ENCODE measurements around the gene DDX52.
"Not testable (repeated sequence)": the region's sequence is repeated elsewhere in the genome, so short reads cannot be mapped to it uniquely, and the experiment has no call there.

The DDX52 gene

GRCh38 chr17:37643118-37643766 lies at the start of gene DDX52:
Gene DDX52 (minus strand): TSS chr17:37643446. CDS start chr17:37643420, 26 bp downstream.
- FAIRE-seq: no peak

- FAIRE-seq: no peak
Measured at GRCh38 chr17:37691807-37692206, 48.6 kb upstream of the DDX52 start.

GRCh38 chr17:37689317-37689716 lies 46.1 kb upstream of the DDX52 start:
- FAIRE-seq: no peak

GRCh38 chr17:37683454-37683984 lies 40.3 kb upstream of the DDX52 start:
- FAIRE-seq: no peak

- no peak for FAIRE-seq
Measured at GRCh38 chr17:37682007-37682406, 38.8 kb upstream of the DDX52 start.

GRCh38 chr17:37679995-37680394 lies 36.7 kb upstream of the DDX52 start:
- FAIRE-seq: not testable (repeated sequence)

- FAIRE-seq: no peak
Measured at GRCh38 chr17:37678036-37678435, 34.8 kb upstream of the DDX52 start.

GRCh38 chr17:37677021-37677420 lies 33.8 kb upstream of the DDX52 start:
- FAIRE-seq: no peak

- no peak for FAIRE-seq
Measured at GRCh38 chr17:37676115-37676925, 33.1 kb upstream of the DDX52 start.

GRCh38 chr17:37674511-37674910 lies 31.3 kb upstream of the DDX52 start:
- no peak for FAIRE-seq

- FAIRE-seq: no peak
Measured at GRCh38 chr17:37673386-37673785, 30.1 kb upstream of the DDX52 start.

- no peak for FAIRE-seq
Measured at GRCh38 chr17:37672548-37673078, 29.4 kb upstream of the DDX52 start.

- FAIRE-seq: no peak
Measured at GRCh38 chr17:37671824-37672547, 28.7 kb upstream of the DDX52 start.

- no peak for FAIRE-seq
Measured at GRCh38 chr17:37671028-37671823, 28.0 kb upstream of the DDX52 start.

GRCh38 chr17:37667039-37667438 lies 23.8 kb upstream of the DDX52 start:
- FAIRE-seq: no peak

- no peak for FAIRE-seq
Measured at GRCh38 chr17:37664214-37664613, 21.0 kb upstream of the DDX52 start.

GRCh38 chr17:37662353-37662752 lies 19.1 kb upstream of the DDX52 start:
- FAIRE-seq: no peak

- no peak for FAIRE-seq
Measured at GRCh38 chr17:37661400-37662014, 18.3 kb upstream of the DDX52 start.

GRCh38 chr17:37659925-37660324 lies 16.7 kb upstream of the DDX52 start:
- FAIRE-seq: no peak

- no peak for FAIRE-seq
Measured at GRCh38 chr17:37657202-37657601, 14.0 kb upstream of the DDX52 start.

GRCh38 chr17:37651849-37652248 lies 8.6 kb upstream of the DDX52 start:
- no peak for FAIRE-seq

Data from TTC549 (cell line).